ENCODE measurements around the gene AUH. TPM values are rescaled to one million over a fixed set of nuclear protein-coding genes. Genes with fewer than 3 reads are reported as not detected.

AUH gene
- total RNA-seq, 2 experiments from 2014 or later = 16.9 to 24.5 TPM

GRCh38 chr9:91198405-91198804 lies 163.3 kb downstream of the AUH start:
- no peaks in the 10 kb centered on the region for H4K20me1 ChIP-seq (ENCODE audit: insufficient read depth, low read length)
- H3K4me2 ChIP-seq (ENCODE audit: low read length) = no peak overlapping the region
- no peaks in the 10 kb centered on the region for H3K79me2 ChIP-seq (ENCODE audit: insufficient read depth, low read depth, low read length)
- no peaks in the 10 kb centered on the region for H3K9me2 ChIP-seq (ENCODE audit: insufficient read depth, low read length)
- ChIA-PET POLR2A (interaction anchor here (0.5 to 1.6 kb wide), 4 partner anchors 10 to 215 kb away, joined by 3 to 6 read pairs (median 4); no protein-coding TSS in a partner anchor), CTCF (ENCODE audit: unreplicated experiment) (no interaction called here)
- no TSS peak for BruUV-seq (replicated peaks)
- no peak overlapping the region for H3K4me3 ChIP-seq (ENCODE audit: low read depth, low read length, poor library complexity, severe bottlenecking)
- H3K36me3 ChIP-seq (ENCODE audit: insufficient read depth, low read length) = no peaks in the 10 kb centered on the region
- H2AFZ ChIP-seq (ENCODE audit: low read length) = no peak overlapping the region
- TF ChIP-seq EZH2phosphoT487 (IDR thresholded peaks at IDR 0.05; ENCODE audit: borderline replicate concordance, low read depth, low read length) (no peak), CTCF (conservative IDR thresholded peaks at IDR 0.05; ENCODE audit: low read length) (no peak)
- no peak for DNase-seq (ENCODE audit: low spot score)
- peaks cover 17% of the 10 kb centered on the region for H3K4me1 ChIP-seq (ENCODE audit: insufficient read depth, low read length, poor library complexity, severe bottlenecking)
- intact Hi-C loops (cut with micrococcal nuclease; ENCODE audit: unreplicated experiment) = no loop called here
- no peaks in the 10 kb centered on the region; the same call in 1 of the 2 replicates for H3K9me3 ChIP-seq (ENCODE audit: low read length)
- no peak overlapping the region for H3K27ac ChIP-seq (ENCODE audit: low read depth, low read length, poor library complexity, severe bottlenecking)

GRCh38 chr9:91197232-91198181 lies 164.2 kb downstream of the AUH start:
- peaks cover 26% of the 10 kb centered on the region for H3K4me1 ChIP-seq (ENCODE audit: insufficient read depth, low read length, poor library complexity, severe bottlenecking)
- no peak overlapping the region for H3K4me3 ChIP-seq (ENCODE audit: low read depth, low read length, poor library complexity, severe bottlenecking)
- no peak for TF ChIP-seq CTCF (conservative IDR thresholded peaks at IDR 0.05; ENCODE audit: low read length)
- TF ChIP-seq EZH2phosphoT487 (IDR thresholded peaks at IDR 0.05; ENCODE audit: borderline replicate concordance, low read depth, low read length) = no peak
- H3K4me2 ChIP-seq (ENCODE audit: low read length) = no peak overlapping the region
- intact Hi-C loops (cut with micrococcal nuclease; ENCODE audit: unreplicated experiment) = no loop called here
- no peak for DNase-seq (ENCODE audit: low spot score)
- ChIA-PET POLR2A (interaction anchor here (0.6 to 1.1 kb wide), 4 partner anchors 11 to 1970 kb away, joined by 3 to 5 read pairs (median 4); no protein-coding TSS in a partner anchor), CTCF (ENCODE audit: unreplicated experiment) (no interaction called here)
- no peaks in the 10 kb centered on the region for H4K20me1 ChIP-seq (ENCODE audit: insufficient read depth, low read length)
- BruUV-seq (replicated peaks) = no TSS peak
- no peaks in the 10 kb centered on the region for H3K36me3 ChIP-seq (ENCODE audit: insufficient read depth, low read length)
- no peaks in the 10 kb centered on the region for H3K79me2 ChIP-seq (ENCODE audit: insufficient read depth, low read depth, low read length)
- H3K27ac ChIP-seq (ENCODE audit: low read depth, low read length, poor library complexity, severe bottlenecking) = no peak overlapping the region
- no peaks in the 10 kb centered on the region; the same call in 1 of the 2 replicates for H3K9me3 ChIP-seq (ENCODE audit: low read length)
- no peak overlapping the region for H2AFZ ChIP-seq (ENCODE audit: low read length)
- H3K9me2 ChIP-seq (ENCODE audit: insufficient read depth, low read length) = no peaks in the 10 kb centered on the region
